H54 (cell line): ENCODE measurements around the gene ARSB.

ENCODE experiments used
- DNase-seq: peaks from one replicate; pipeline ENCODE4 v3.0.0; 2011; ENCODE audit warnings: low spot score, mixed read lengths; ENCODE audit not compliant: insufficient read length
- FAIRE-seq: peaks from 3 replicates; lab custom pipeline; 2011; peaks lifted over from hg19 to GRCh38; lab: Jason Lieb, UNC
- POLR2A ChIP-seq: IDR thresholded peaks from 2 replicates; pipeline ENCODE4 v1.6.1; 2011; ENCODE audit warnings: low read depth, mild to moderate bottlenecking, low read length

Gene ARSB

GRCh38 chr5:79011219-79011836 is 26.2 kb upstream of the ARSB start:
- no peak for TF ChIP-seq POLR2A
- no peak for FAIRE-seq
- DNase-seq, result no peak

DNA sequence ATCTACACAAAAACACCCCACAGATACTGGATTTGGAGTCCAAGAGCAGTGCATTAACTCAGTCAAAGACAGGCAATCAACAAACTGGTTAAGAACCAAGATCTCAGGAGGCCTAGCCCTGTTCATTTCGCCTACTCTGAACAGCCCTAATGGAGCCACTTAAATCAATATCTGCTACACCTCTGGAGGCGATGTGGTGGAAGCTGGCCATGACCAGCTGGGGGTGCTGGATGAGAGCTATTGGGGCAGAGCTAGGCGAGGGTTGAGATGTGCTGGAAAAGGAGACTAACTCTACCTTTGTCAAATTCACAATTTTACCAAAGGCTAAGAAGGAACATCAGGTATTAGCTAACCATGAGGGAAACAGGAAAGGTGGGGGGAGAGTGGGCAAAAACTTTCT is 23.3 kb upstream of the ARSB start:
- DNase-seq, result no peak
- FAIRE-seq, result no peak
- no peak for TF ChIP-seq POLR2A

GRCh38 chr5:79007872-79008271 is 22.8 kb upstream of the ARSB start:
- no peak for DNase-seq
- FAIRE-seq, result no peak
- TF ChIP-seq POLR2A, result no peak

- DNase-seq, result no peak
- no peak for TF ChIP-seq POLR2A
Observed at GRCh38 chr5:79005936-79006631, 21.0 kb upstream of the ARSB start.

GRCh38 chr5:79005151-79005550 is 20.0 kb upstream of the ARSB start:
- DNase-seq (no peak), FAIRE-seq (no peak)
- no peak for TF ChIP-seq POLR2A

More at GRCh38 chr5:79005936-79006631, 21.0 kb upstream of the ARSB start:
- no peak for FAIRE-seq

DNA sequence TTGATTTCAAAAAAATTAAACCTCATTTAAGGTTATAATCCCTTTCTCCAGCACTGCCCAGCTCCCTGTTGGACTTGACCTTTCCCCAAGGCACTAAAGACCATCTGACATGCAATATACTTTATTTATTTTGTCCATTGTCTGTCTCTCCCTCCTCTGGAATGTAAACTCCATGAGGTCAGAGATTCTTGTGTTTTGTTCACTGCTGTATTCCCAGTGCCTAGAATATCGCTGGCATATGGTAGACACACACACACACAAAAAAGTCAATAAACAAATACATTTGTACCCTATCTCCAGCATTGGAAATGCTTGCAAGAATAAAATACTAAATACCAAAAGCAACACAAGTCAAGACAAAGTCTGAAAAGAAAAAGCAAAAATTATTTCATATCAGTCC is 17.3 kb upstream of the ARSB start:
- DNase-seq, result no peak
- FAIRE-seq, result no peak
- TF ChIP-seq POLR2A, result no peak

- TF ChIP-seq POLR2A, result no peak
- DNase-seq, result peak; percentile 5
- FAIRE-seq, result no peak
Observed at GRCh38 chr5:79001471-79001870, 16.4 kb upstream of the ARSB start.

- no peak for TF ChIP-seq POLR2A
- DNase-seq (no peak), FAIRE-seq (no peak)
Observed at GRCh38 chr5:78997090-78997489, 12.0 kb upstream of the ARSB start.

DNA sequence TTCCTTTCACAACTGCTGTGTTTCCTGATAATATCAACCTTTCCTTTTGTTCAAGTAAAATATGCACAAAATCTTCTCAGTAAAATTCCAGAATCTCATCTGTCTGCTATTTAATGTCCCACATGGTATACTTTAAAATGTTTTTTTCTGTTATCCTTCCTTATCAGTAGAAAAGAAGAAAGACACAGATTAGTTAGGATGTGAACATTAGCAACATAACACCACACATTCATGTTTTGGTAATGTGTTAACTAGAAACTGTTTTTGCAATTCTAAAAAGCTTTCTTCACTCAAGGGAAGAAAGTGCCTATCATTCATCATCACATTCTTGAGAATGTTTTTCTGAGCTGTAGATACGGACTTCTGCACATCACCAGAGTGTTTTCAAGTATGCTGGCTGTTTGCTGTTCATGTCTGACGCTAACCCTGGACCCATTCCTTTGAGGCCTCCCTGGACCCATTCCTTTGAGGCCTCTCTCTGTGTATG is 10.5 kb upstream of the ARSB start:
- FAIRE-seq (no peak), DNase-seq (no peak)
- no peak for TF ChIP-seq POLR2A

DNA sequence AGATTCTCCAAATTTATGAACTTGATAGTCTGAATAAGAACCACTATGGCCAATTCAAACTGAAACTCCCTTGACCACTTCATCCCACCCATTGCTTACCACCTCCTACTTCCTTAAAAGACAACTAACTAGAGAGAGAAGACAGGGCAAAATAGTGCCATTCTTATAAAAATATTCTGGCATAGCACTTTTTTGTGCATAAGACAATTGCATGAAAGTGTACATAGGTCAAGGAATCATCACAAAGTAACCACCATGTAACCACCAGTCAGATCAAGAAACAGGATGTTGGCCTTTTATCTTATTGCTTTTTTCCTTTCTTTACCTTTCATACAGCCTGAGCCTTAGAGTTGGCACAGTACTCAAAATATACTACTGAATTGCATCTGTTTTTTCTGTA is 8.1 kb upstream of the ARSB start:
- no peak for TF ChIP-seq POLR2A
- FAIRE-seq, result no peak
- DNase-seq, result no peak

GRCh38 chr5:78992146-78992545 is 7.0 kb upstream of the ARSB start:
- TF ChIP-seq POLR2A, result no peak
- DNase-seq (no peak), FAIRE-seq (no peak)

DNA sequence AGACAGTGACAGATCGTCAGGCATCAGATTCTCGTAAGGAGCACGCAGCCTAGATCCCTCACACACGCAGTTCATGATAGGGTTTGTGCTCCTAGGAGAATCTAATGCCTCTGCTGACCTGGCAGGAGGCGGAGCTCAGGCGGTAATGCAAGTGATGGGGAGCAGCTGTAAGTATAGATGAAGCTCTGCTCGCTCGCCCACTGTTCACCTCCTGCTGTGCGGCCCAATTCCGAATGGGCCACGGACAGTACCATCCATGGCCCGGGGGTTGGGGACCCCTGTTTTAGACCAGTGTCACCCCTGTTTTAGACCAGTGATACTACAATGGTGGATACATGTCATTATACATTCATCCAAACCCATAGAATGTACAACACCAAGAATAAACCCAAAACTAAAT is 4.0 kb upstream of the ARSB start:
- DNase-seq, result no peak
- no peak for FAIRE-seq
- no peak for TF ChIP-seq POLR2A

- no peak for TF ChIP-seq POLR2A
- FAIRE-seq (peak; percentile 75), DNase-seq (peak; percentile 40)
Observed at GRCh38 chr5:78985725-78986223, 664 bp upstream of the ARSB start.

DNA sequence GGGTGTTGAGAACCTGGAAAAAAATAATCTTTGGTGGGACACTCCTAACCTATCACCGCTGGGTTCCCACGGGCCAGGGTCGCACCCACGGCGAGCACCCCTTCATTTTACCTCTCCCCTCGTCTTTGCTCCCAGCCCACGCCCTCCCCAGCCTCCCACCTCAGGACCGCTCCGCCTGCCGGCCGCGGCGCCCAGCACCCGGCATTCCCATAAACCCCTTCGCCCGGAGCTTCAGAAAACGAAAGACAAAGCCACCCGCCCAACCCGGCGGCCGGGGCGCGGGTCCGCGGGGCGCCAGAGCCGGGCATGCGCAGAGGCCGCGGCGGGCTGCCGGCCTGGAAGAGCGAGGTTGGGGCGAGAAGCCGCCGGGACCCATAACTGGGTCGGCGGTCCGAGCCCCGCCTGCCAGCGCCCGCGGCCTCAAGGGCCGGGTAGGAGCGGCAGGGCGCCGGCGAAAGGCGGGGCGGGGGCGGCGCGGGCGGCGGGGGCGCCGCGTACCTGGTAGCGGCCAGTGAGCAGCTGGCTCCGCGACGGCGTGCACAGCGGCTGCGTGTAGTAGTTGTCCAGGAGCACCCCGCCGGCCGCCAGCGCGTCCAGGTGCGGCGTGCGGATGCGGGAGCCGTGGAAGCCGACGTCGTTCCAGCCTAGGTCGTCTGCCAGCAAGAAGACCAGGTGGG is 533 bp downstream of the ARSB start:
- TF ChIP-seq POLR2A, result peak; percentile 59
- FAIRE-seq (no peak), DNase-seq (peak; percentile 82)
